SK-N-SH (cell line): ENCODE data around the gene CHSY3. TPM values are rescaled to one million over a fixed set of nuclear protein-coding genes. Genes with fewer than 3 reads are reported as not detected.

Experiments used
- polyA plus RNA-seq, 3 experiments: library from polyadenylated mRNA; depleted of rRNA; stranded (reverse); fragments of >200 nt; gene quantifications; 2 replicates each; pipeline ENCODE4 v1.2.3, GENCODE V29; 2012
- small RNA-seq, 7 experiments: library from RNA; depleted of rRNA; stranded (forward); fragments of <200 nt; gene quantifications; one replicate each; pipeline ENCODE3, GENCODE V24; 2012

Gene CHSY3
- polyA plus RNA-seq, 1 of the 3 experiments (the other 2 are of a cell fraction): not detected

Small RNAs within 50 kb of the gene (small RNA-seq; reads per million reads assigned to genes)
- gene RNA5SP191 (0.92 to 161 (median 28.2) reads per million in 7 experiments), gene RNU6ATAC10P (0 to 0.26 (median 0) reads per million in 7 experiments)

Other genes starting within 250 kb of the CHSY3 start
- not detected in 2 replicates for gene MINAR2, start 156.4 kb upstream of the CHSY3 start, polyA plus RNA-seq (2012; rRNA removed)